ELR (cell line): ENCODE results near the gene MARCHF9.
"Not testable (repeated sequence)": the region's sequence is repeated elsewhere in the genome, so short reads cannot be mapped to it uniquely, and the experiment has no call there.

ENCODE experiments used
- DNase-seq: peaks from one replicate; pipeline ENCODE4 v3.0.0-alpha.2; 2015; ENCODE audit warnings: low read depth

The MARCHF9 gene

GRCh38 chr12:57754411-57755193, at the start of gene MARCHF9:
Gene MARCHF9, plus strand, starts transcription at chr12:57755103. Its CDS starts 426 bp downstream, at chr12:57755529.
- peak; percentile 51 for DNase-seq

GRCh38 chr12:57707250-57707649, 47.7 kb upstream of the MARCHF9 start:
- DNase-seq, result no peak

- no peak for DNase-seq
Measured at GRCh38 chr12:57708296-57708695, 46.6 kb upstream of the MARCHF9 start.

- no peak for DNase-seq
Measured at GRCh38 chr12:57712701-57713100, 42.2 kb upstream of the MARCHF9 start.

- DNase-seq, result no peak
Measured at GRCh38 chr12:57713209-57713608, 41.7 kb upstream of the MARCHF9 start.

GRCh38 chr12:57715036-57715748, 39.7 kb upstream of the MARCHF9 start:
- not testable (repeated sequence) for DNase-seq

GRCh38 chr12:57715786-57716185, 39.1 kb upstream of the MARCHF9 start:
- DNase-seq, result no peak

- no peak for DNase-seq
Measured at GRCh38 chr12:57716305-57716704, 38.6 kb upstream of the MARCHF9 start.

GRCh38 chr12:57717131-57717530, 37.8 kb upstream of the MARCHF9 start:
- no peak for DNase-seq

- no peak for DNase-seq
Measured at GRCh38 chr12:57717846-57718640, 36.9 kb upstream of the MARCHF9 start.

GRCh38 chr12:57718641-57719528, 36.0 kb upstream of the MARCHF9 start:
- no peak for DNase-seq

GRCh38 chr12:57719777-57720605, 34.9 kb upstream of the MARCHF9 start:
- DNase-seq, result no peak

- no peak for DNase-seq
Measured at GRCh38 chr12:57720606-57721595, 34.0 kb upstream of the MARCHF9 start.

- not testable (repeated sequence) for DNase-seq
Measured at GRCh38 chr12:57721846-57722608, 32.9 kb upstream of the MARCHF9 start.

GRCh38 chr12:57722716-57723629, 31.9 kb upstream of the MARCHF9 start:
- no peak for DNase-seq

GRCh38 chr12:57723630-57723962, 31.3 kb upstream of the MARCHF9 start:
- no peak for DNase-seq
